Measurements from ENCODE around the gene PDK2.
"Not testable (repeated sequence)": the region's sequence is repeated elsewhere in the genome, so short reads cannot be mapped to it uniquely, and the experiment has no call there.

The PDK2 gene

DNA sequence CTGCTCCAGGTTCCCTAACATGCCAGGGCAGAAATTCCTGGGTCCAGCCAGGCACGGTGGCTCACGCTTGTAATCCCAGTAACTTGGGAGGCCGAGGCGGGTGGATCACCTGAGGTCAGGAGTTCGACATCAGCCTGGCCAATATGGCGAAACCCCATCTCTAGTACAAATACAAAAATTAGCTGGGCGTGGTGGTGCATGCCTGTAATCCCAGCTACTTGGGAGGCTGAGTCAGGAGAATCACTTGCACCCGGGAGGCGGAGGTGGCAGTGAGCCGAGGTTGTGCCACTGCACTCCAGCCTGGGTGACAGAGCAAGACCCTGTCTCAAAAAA, 33.5 kb upstream of the PDK2 start:
- not testable (repeated sequence) for H3K36me3 ChIP-seq (ENCODE audit: control insufficient read depth, insufficient read depth, low read length); H3K9ac ChIP-seq (ENCODE audit: low read length); H3K27me3 ChIP-seq (ENCODE audit: control insufficient read depth, insufficient read depth, low read length); H3K4me3 ChIP-seq (ENCODE audit: low read length)
- Histone ChIP-seq H3K27ac (ENCODE audit: low read depth, low read length) (peak overlapping the region; percentile 81), H3K4me1 (ENCODE audit: control insufficient read depth, insufficient read depth, low read length) (peaks cover 57% of the 10 kb centered on the region)

DNA sequence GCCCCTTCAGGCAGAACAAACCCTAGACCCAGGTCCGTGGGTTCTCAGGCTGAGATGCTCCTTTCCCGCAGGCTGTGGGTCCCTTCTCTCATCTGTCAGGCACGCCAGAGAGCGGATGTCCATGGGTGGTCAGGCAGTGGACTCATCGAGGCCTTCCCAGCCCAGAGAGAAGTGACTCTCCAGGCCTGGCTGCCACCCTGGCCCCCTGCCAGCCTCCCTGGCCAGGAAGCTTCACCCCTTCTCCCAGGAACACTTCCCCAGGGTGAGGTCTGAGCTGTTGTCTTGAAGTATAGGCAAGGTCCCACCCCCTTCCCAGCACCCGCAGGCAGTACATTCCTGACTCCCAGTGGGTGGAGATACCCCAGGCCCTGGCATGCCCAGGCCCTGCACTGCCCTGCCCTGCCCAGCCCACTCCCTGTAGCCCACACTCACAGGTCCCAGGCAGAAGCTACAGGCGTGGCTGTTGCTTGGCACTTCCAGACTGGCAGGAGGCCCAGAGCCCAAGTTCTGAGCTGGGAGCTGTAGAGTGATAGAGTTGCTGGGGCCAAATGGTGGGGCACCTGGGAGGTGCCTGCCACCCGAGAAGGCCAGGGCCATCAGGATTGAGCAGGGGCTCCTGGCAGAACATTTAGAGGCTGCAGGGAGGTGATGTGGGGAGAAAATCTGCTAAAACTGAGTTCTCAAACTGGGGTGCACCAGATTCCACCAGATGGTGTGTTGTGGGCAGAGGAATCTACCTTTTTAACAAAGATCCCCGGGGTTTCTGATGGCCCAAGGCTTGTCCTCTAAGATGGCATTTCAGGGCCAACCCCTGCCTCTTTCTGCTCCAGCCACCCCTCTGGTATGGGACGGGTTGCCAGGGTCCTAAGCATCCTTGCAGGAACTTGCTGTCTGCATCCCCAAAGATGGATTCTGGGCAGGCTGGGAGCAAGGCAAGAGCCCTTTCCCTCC, 32.6 kb upstream of the PDK2 start:
- Histone ChIP-seq H3K9ac (ENCODE audit: low read length) (no peak overlapping the region), H3K4me3 (ENCODE audit: low read length) (no peak overlapping the region), H3K4me1 (ENCODE audit: control insufficient read depth, insufficient read depth, low read length) (peaks cover 55% of the 10 kb centered on the region), H3K36me3 (ENCODE audit: control insufficient read depth, insufficient read depth, low read length) (no peaks in the 10 kb centered on the region), H3K27ac (ENCODE audit: low read depth, low read length) (peak overlapping the region; percentile 72), H3K27me3 (ENCODE audit: control insufficient read depth, insufficient read depth, low read length) (no peaks in the 10 kb centered on the region)

DNA sequence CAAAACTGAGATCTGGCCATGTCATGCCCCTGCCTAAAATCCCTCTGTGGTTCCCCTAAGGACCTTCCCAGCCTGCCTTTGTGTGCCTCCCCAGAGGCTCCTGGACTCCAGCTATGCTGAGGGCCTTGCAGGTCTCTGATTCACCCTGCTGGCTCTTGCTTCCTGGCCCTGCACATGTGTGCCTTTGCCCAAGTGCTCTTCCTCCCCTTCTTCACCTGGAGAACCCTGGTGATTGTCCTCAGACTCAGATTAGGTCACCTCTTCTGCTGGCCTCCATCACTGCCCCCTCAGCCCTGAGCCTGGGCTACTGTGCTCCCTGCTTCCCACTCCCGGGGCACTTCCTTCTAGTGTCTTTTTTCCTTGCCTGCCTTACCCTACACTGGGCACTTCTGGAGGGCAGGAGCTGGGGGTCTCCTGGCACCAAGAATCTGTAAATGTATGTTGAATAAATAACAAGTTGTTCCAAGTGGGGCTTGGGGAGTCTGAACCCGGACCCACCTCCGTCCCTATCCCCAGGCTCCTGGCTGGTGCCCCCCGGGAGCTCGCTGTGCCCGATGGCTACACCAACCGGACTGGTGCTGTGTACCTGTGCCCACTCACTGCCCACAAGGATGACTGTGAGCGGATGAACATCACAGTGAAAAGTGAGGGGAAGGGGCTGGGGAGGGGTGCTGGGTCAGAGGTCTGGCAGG, 31.4 kb upstream of the PDK2 start:
- Histone ChIP-seq H3K9ac (ENCODE audit: low read length) (no peak overlapping the region), H3K27ac (ENCODE audit: low read depth, low read length) (peak overlapping the region; percentile 86), H3K27me3 (ENCODE audit: control insufficient read depth, insufficient read depth, low read length) (no peaks in the 10 kb centered on the region)

DNA sequence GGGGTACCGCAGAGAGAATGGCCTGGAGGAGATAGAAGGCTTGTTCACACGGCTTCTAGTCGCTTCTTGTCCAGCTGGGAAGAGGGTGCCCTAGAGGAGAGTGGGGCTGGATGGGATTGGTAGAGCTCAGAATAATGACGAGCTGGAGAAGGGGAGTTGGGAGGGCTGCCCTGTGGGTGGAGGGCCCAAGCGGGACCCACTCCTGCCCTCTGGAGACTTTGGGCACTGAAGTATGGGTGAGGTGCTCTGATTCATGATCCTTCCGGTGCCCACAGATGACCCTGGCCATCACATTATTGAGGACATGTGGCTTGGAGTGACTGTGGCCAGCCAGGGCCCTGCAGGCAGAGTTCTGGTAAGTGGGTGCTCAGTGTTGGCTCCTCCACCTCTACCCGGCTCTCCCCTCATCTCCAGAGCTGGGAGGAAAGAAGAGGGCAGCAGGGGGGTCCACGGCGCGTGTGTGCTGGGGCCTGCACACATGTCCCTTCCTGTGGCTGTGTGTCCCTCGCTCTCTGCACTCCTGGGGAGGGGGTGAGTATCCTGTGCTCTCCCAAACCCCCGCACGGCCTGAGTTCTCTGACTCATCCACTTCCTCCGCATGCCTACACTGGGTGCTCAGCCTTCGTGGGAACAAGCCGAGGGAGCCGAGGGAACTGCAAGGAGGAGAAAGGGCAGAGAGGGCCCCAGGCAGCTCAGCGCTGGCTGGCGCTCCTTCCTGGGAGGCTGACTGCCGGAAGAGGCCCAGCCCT, 30.7 kb upstream of the PDK2 start:
- H3K36me3 ChIP-seq (ENCODE audit: control insufficient read depth, insufficient read depth, low read length): peaks cover 5% of the 10 kb centered on the region
- H3K4me3 ChIP-seq (ENCODE audit: low read length): no peak overlapping the region
- H3K4me1 ChIP-seq (ENCODE audit: control insufficient read depth, insufficient read depth, low read length): peaks cover 47% of the 10 kb centered on the region
- no peaks in the 10 kb centered on the region for H3K27me3 ChIP-seq (ENCODE audit: control insufficient read depth, insufficient read depth, low read length)
- H3K9ac ChIP-seq (ENCODE audit: low read length): no peak overlapping the region
- peak overlapping the region; percentile 86 for H3K27ac ChIP-seq (ENCODE audit: low read depth, low read length)

More for the DNA sequence above, 31.4 kb upstream of the PDK2 start:
- Histone ChIP-seq H3K4me1 (ENCODE audit: control insufficient read depth, insufficient read depth, low read length) (peaks cover 54% of the 10 kb centered on the region), H3K4me3 (ENCODE audit: low read length) (no peak overlapping the region), H3K36me3 (ENCODE audit: control insufficient read depth, insufficient read depth, low read length) (peaks cover 5% of the 10 kb centered on the region)

DNA sequence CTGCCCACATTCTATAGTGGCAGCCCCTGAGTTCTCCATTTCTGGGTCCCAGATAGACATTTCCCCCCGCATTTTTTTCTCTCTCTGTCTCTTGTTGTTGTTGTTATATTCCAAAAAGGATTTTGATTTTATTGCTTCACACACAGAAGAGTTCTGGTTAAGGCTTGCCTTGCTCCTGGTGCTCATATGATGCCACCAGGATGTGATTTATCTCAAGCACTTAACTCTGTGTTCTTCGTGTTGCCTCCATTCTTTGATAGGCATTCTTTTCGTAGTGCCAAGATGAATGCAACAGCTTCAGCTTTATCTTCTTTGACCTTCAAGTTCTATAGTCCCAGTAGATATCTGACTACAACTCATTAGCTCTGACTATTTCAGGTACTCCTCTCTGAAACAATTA, 30.1 kb upstream of the PDK2 start:
- H3K27ac ChIP-seq (ENCODE audit: low read depth, low read length): peak overlapping the region; percentile 86
- peaks cover 43% of the 10 kb centered on the region for H3K4me1 ChIP-seq (ENCODE audit: control insufficient read depth, insufficient read depth, low read length)
- peaks cover 5% of the 10 kb centered on the region for H3K36me3 ChIP-seq (ENCODE audit: control insufficient read depth, insufficient read depth, low read length)
- no peak overlapping the region for H3K9ac ChIP-seq (ENCODE audit: low read length)
- no peak overlapping the region for H3K4me3 ChIP-seq (ENCODE audit: low read length)
- H3K27me3 ChIP-seq (ENCODE audit: control insufficient read depth, insufficient read depth, low read length): no peaks in the 10 kb centered on the region

DNA sequence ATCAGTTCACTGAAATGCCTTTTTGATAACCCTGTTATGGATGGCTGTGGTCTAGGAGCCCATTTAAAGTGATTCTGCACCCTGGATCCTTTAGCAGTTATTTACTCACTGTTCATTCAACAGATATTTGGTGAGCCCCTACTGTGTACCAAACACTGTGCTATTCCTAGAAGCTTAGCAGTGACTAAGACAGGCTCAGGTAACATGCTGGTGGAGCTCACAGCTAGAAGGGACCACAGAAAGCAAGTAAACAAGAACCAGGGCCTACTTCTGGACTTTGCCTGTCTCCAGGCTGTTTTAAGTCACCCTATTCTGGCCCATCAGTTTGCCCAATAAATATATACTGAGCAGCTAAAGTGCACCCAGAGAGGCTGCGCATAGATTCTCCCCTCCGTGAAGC, 28.2 kb upstream of the PDK2 start:
- Histone ChIP-seq H3K27me3 (ENCODE audit: control insufficient read depth, insufficient read depth, low read length) (no peaks in the 10 kb centered on the region), H3K36me3 (ENCODE audit: control insufficient read depth, insufficient read depth, low read length) (peaks cover 16% of the 10 kb centered on the region), H3K4me3 (ENCODE audit: low read length) (no peak overlapping the region), H3K4me1 (ENCODE audit: control insufficient read depth, insufficient read depth, low read length) (peaks cover 27% of the 10 kb centered on the region), H3K9ac (ENCODE audit: low read length) (no peak overlapping the region), H3K27ac (ENCODE audit: low read depth, low read length) (no peak overlapping the region)

DNA sequence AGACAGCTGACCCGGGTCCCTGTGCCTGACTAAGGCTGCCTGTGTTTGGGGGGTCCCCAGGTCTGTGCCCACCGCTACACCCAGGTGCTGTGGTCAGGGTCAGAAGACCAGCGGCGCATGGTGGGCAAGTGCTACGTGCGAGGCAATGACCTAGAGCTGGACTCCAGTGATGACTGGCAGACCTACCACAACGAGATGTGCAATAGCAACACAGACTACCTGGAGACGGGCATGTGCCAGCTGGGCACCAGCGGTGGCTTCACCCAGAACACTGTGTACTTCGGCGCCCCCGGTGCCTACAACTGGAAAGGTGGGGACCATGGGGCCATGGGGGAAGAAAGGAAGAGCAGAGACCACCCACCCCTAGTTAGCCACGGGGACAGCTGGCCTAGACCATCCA, 27.2 kb upstream of the PDK2 start:
- H3K27ac ChIP-seq (ENCODE audit: low read depth, low read length): no peak overlapping the region
- peaks cover 22% of the 10 kb centered on the region for H3K4me1 ChIP-seq (ENCODE audit: control insufficient read depth, insufficient read depth, low read length)
- peaks cover 16% of the 10 kb centered on the region for H3K36me3 ChIP-seq (ENCODE audit: control insufficient read depth, insufficient read depth, low read length)

DNA sequence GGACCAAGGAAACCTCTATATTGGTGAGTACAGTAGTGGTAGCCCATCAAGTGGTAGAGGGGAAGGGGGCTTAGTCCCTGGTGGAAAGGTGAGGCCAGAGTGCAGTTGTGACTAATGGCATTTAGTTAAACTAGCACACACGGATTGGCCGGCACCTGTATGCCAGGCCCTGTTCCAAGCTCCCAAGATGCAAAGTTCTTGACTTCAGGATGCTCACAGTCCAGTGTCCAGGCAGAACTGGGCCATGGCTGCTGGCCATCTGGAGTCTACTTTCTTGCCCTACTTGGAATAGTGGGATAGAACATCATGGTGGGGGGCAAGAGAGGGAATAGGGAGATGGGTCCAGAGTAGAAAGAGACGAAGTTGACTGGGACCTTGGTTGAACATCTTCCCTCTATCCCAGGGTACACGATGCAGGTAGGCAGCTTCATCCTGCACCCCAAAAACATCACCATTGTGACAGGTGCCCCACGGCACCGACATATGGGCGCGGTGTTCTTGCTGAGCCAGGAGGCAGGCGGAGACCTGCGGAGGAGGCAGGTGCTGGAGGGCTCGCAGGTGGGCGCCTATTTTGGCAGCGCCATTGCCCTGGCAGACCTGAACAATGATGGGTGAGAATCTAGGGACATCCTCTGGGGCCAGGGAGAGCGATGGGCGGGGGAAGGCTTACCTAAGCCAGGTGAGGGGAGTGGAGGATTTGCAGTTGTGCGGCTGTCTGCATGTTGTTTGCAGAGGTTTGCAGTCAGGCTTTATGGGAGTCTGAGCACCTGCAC, 24.1 kb upstream of the PDK2 start:
- H3K4me3 ChIP-seq (ENCODE audit: low read length): no peak overlapping the region
- H3K9ac ChIP-seq (ENCODE audit: low read length): no peak overlapping the region
- peaks cover 23% of the 10 kb centered on the region for H3K36me3 ChIP-seq (ENCODE audit: control insufficient read depth, insufficient read depth, low read length)

More for the DNA sequence above, 27.2 kb upstream of the PDK2 start:
- no peak overlapping the region for H3K4me3 ChIP-seq (ENCODE audit: low read length)
- no peaks in the 10 kb centered on the region for H3K27me3 ChIP-seq (ENCODE audit: control insufficient read depth, insufficient read depth, low read length)
- no peak overlapping the region for H3K9ac ChIP-seq (ENCODE audit: low read length)

DNA sequence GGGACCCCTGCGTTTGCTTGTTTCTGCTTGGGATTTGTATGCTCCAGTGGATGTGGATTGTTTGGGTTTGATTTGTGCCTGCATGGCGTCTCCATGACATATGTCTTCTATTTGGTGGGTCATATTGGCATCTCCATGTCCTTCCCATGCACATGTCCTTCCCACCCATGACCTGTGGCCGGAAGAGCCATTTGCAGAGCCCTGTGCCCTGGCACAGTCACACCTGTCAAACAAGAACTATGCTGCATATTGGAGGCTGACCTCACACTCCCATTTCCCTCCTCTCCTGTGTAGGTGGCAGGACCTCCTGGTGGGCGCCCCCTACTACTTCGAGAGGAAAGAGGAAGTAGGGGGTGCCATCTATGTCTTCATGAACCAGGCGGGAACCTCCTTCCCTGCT, 23.5 kb upstream of the PDK2 start:
- no peak overlapping the region for H3K9ac ChIP-seq (ENCODE audit: low read length)
- no peaks in the 10 kb centered on the region for H3K4me1 ChIP-seq (ENCODE audit: control insufficient read depth, insufficient read depth, low read length)
- peaks cover 23% of the 10 kb centered on the region for H3K36me3 ChIP-seq (ENCODE audit: control insufficient read depth, insufficient read depth, low read length)
- no peak overlapping the region for H3K27ac ChIP-seq (ENCODE audit: low read depth, low read length)
- H3K27me3 ChIP-seq (ENCODE audit: control insufficient read depth, insufficient read depth, low read length): no peaks in the 10 kb centered on the region
- H3K4me3 ChIP-seq (ENCODE audit: low read length): no peak overlapping the region

More for the DNA sequence above, 24.1 kb upstream of the PDK2 start:
- Histone ChIP-seq H3K27me3 (ENCODE audit: control insufficient read depth, insufficient read depth, low read length) (no peaks in the 10 kb centered on the region), H3K4me1 (ENCODE audit: control insufficient read depth, insufficient read depth, low read length) (no peaks in the 10 kb centered on the region), H3K27ac (ENCODE audit: low read depth, low read length) (no peak overlapping the region)

DNA sequence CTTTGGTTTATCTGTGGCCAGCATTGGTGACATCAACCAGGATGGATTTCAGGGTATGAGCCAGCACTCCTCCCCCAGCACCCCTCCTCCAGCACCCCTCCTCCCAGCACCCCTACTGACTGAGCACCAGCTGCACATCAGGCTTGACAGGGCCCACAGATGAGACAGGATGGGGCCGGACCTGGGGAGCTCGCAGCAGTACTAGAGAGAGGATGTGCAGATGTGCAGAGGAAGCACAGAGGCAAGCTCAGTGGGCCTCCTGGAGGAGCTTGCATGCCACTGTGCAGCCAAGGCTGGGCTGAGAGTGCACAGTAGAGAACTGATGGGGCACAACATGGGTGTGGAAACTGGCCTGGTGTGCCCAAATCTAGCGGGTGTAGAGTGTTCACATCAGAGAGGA, 23.0 kb upstream of the PDK2 start:
- Histone ChIP-seq H3K4me1 (ENCODE audit: control insufficient read depth, insufficient read depth, low read length) (no peaks in the 10 kb centered on the region), H3K27ac (ENCODE audit: low read depth, low read length) (no peak overlapping the region), H3K27me3 (ENCODE audit: control insufficient read depth, insufficient read depth, low read length) (no peaks in the 10 kb centered on the region), H3K4me3 (ENCODE audit: low read length) (no peak overlapping the region), H3K36me3 (ENCODE audit: control insufficient read depth, insufficient read depth, low read length) (peaks cover 26% of the 10 kb centered on the region), H3K9ac (ENCODE audit: low read length) (no peak overlapping the region)

DNA sequence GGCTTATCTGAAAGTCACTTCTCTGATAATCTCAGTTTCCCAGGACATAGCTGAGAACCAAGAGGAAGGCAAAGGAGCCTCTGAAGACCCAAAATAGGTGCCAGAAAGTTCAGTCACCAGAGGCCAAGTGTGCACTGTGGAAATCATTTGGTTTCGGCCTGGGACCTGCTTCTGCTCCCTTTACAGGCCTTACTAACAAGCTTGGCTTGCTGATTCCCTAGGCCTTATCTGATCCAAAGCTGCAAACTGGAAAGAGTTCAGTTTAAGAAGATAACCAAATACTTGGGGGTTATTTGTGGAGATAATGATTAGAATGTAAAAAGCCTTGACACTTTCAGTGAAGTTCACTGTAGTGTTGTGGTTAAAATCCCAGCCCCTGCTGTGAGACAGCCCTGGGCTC, 22.2 kb upstream of the PDK2 start:
- Histone ChIP-seq H3K27me3 (ENCODE audit: control insufficient read depth, insufficient read depth, low read length) (no peaks in the 10 kb centered on the region), H3K9ac (ENCODE audit: low read length) (no peak overlapping the region), H3K4me3 (ENCODE audit: low read length) (no peak overlapping the region), H3K27ac (ENCODE audit: low read depth, low read length) (no peak overlapping the region), H3K36me3 (ENCODE audit: control insufficient read depth, insufficient read depth, low read length) (peaks cover 33% of the 10 kb centered on the region), H3K4me1 (ENCODE audit: control insufficient read depth, insufficient read depth, low read length) (no peaks in the 10 kb centered on the region)

DNA sequence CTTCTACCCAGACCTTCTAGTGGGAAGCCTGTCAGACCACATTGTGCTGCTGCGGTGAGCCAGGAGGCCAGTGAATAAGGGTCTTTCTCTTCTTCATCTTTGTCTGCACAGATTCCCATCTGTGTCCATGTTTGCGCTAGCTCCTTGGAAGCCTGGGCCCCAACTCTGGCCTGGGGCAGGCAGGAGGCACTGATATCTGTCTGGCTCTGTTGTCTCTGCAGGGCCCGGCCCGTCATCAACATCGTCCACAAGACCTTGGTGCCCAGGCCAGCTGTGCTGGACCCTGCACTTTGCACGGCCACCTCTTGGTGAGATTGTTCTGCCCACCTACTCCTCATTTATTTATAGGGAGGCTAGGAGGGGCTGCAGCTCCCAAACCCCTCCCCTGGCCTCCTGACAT, 20.9 kb upstream of the PDK2 start:
- H3K27me3 ChIP-seq (ENCODE audit: control insufficient read depth, insufficient read depth, low read length): no peaks in the 10 kb centered on the region
- no peak overlapping the region for H3K27ac ChIP-seq (ENCODE audit: low read depth, low read length)
- peaks cover 36% of the 10 kb centered on the region for H3K36me3 ChIP-seq (ENCODE audit: control insufficient read depth, insufficient read depth, low read length)
- H3K4me1 ChIP-seq (ENCODE audit: control insufficient read depth, insufficient read depth, low read length): no peaks in the 10 kb centered on the region
- no peak overlapping the region for H3K9ac ChIP-seq (ENCODE audit: low read length)
- H3K4me3 ChIP-seq (ENCODE audit: low read length): no peak overlapping the region
